Jurkat, Clone E6-1 (cell line): ENCODE results near the gene OS9.

Source experiments
- DNase-seq: peaks from one replicate; pipeline ENCODE4 v3.0.0-alpha.2; 2011; ENCODE audit warnings: low read depth, low spot score
- H3K4me3 ChIP-seq: 2 replicates; pipeline ENCODE4 v1.5.1; 2011; ENCODE audit warnings: mild to moderate bottlenecking, low read length, control low read depth, moderate library complexity

The OS9 gene

GRCh38 chr12:57759360-57759980 lies 65.5 kb downstream of the OS9 start:
- H3K4me3 ChIP-seq, result no peak overlapping the region
- peak; percentile 48 for DNase-seq

GRCh38 chr12:57760347-57760982 lies 66.5 kb downstream of the OS9 start:
- no peak for DNase-seq

GRCh38 chr12:57761391-57761998 lies 67.6 kb downstream of the OS9 start:
- no peak overlapping the region for H3K4me3 ChIP-seq
- DNase-seq, result no peak

More at GRCh38 chr12:57760347-57760982, 66.5 kb downstream of the OS9 start:
- no peak overlapping the region for H3K4me3 ChIP-seq

GRCh38 chr12:57762463-57762862 lies 68.5 kb downstream of the OS9 start:
- no peak overlapping the region for H3K4me3 ChIP-seq
- no peak for DNase-seq

- no peak for DNase-seq
- no peak overlapping the region for H3K4me3 ChIP-seq
These were observed 70.1 kb downstream of the OS9 start for GRCh38 chr12:57763881-57764661.

GRCh38 chr12:57764662-57765002 lies 70.7 kb downstream of the OS9 start:
- H3K4me3 ChIP-seq, result no peak overlapping the region
- no peak for DNase-seq

- DNase-seq, result no peak
- no peak overlapping the region for H3K4me3 ChIP-seq
These were observed 71.2 kb downstream of the OS9 start for GRCh38 chr12:57765003-57765697.

- H3K4me3 ChIP-seq, result no peak overlapping the region
- no peak for DNase-seq
These were observed 71.9 kb downstream of the OS9 start for GRCh38 chr12:57765698-57766463.

- H3K4me3 ChIP-seq, result no peak within 1 kb of the TSS
- no peak for DNase-seq
These were observed 72.8 kb downstream of the OS9 start, which contains the start of gene CYP27B1 for GRCh38 chr12:57766464-57767304. Gene CYP27B1 (minus strand): TSS chr12:57767078. CDS start chr12:57767041, 37 bp downstream.

- H3K4me3 ChIP-seq, result no peak overlapping the region
- no peak for DNase-seq
These were observed 73.4 kb downstream of the OS9 start for GRCh38 chr12:57767305-57767698.

GRCh38 chr12:57767876-57768275 lies 73.9 kb downstream of the OS9 start:
- H3K4me3 ChIP-seq, result no peak overlapping the region
- DNase-seq, result no peak

- DNase-seq, result no peak
- H3K4me3 ChIP-seq, result no peak overlapping the region
These were observed 75.7 kb downstream of the OS9 start for GRCh38 chr12:57769594-57769993.

- peak overlapping the region; percentile 93 for H3K4me3 ChIP-seq
- no peak for DNase-seq
These were observed 76.8 kb downstream of the OS9 start for GRCh38 chr12:57770734-57771133.
